HG03342 (cell line): ENCODE results near the gene FCRL5.
"Not testable (repeated sequence)": the region's sequence is repeated elsewhere in the genome, so short reads cannot be mapped to it uniquely, and the experiment has no call there.

Source experiments
- ATAC-seq: cut with Tn5 transposase; IDR thresholded peaks from one replicate; pipeline ENCODE4 v1.9.1; 2021; ENCODE audit warnings: mild to moderate bottlenecking, moderate library complexity; ENCODE audit not compliant: unreplicated experiment

The FCRL5 gene

DNA sequence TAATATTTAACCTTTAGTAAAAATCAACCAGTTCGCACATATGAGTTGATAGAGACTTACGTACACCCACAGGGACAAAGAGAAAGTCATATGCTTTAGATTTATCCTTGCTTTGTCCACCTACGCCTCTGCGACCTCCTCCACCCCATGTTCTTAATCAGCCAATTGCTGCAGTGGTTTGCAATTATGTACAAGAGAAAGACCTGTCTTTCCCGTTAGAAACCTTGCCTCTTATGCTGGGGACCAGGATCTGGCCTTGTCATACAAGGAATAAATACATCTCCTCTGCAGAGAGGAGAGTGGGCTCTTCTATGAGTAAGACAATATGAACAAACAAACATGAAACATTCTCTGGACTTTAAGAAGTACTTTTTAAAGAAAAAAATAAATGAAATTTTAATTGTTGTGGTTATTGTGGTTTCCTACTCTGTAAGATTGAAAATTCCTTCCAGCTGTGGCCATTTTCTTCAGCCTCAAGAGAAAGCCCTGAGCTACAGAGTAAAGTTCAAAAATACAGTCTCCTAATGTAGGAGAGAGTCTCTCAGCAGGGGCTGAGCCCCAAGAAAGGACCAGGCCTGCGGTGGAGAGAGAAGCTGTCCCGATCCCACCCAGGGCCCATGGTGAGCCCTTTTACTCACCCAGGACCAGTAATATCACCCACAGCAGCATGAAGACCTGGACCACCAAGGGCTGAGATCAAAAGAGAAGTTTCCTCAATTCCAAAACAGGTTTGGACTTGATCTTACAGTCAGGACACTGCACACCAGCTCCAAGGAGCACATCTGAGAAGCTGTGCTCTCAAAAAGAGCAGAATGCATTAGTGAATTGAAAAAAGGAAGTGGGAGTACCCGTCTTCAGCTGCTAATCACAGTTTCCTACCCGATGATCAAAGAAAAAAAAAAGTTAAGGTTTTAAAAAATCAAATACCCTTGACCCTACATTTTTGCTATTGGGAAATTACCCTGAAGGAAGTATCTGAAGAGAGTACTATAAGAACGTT lies at the start of gene FCRL5:
Gene FCRL5 (minus strand): TSS at position 822 of the 1,000 bp plus-strand sequence. CDS start 153 bp downstream, at position 669.
- no peak for ATAC-seq

DNA sequence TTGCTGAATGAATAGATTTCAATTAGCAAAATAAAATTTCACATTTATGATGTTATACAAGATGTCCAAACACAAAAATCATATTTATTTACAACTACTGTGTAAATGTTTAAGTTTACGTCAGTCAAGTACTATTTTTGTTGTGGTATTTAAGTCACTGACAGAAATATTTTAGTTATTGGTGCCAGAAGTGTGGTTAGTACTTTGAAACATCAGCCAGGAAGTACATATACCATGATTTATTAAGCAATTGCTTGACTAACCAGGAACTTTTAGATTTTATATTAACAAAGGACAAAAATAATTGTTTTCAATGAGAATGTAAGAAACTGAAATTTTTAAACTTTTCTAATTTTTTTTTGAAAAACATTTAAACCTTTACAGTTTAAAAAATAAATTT lies 47.9 kb upstream of the FCRL5 start:
- ATAC-seq = no peak

DNA sequence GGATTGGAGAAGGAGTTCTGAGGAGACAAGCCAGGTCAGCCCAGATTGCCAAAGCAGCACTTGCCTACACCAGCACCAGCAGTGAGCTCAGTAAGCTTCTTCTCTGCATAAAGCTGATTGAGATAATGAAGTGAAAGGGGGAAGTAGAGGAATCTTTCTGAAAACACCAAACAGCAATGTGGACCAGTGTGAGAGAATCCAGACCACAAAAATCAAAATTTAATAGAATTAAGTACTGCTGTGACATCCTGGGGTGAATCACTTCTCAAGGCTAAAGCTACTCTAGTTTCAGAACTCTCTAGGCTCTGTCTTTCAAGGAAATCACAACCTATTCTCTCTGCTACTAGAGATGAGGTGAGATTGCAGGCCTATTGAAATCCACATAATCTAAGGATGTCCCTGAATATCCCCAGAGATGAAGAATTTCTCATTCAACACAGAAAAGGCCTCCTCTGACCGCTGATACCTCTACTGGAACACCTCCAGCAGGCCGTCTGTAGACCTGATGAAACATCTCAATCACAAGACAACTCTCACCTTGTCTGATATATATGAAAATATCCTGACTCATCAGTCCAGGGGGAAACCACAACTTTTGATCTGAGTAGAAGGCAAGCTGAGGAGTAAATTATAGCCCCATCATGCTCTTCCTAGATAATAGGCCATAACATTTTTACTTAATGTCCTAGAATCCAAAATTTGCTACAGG lies 45.8 kb upstream of the FCRL5 start, which contains the start of gene FCRL4:
Gene FCRL4 (minus strand): TSS at position 127 of the 709 bp plus-strand sequence. CDS start 141 bp downstream, outside the sequence.
- peak; percentile 64 for ATAC-seq

DNA sequence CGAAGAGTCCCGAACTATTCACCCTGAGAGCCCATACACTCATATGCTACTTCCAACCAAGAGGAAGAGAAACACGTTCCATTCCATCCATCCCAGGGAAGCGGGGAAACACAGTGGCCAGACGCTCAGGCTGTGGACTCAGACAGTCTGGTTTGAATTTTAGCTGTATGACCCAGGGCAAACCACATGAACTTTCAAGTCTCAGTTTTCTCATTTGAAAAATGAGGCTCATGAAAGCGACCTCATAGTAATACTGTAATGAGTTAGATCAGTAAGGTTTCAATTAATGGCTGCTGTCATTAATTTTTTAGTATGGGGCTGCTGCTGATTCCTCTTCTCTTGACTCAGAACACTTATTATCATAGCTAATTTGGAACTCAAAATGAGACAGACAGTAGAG lies 44.1 kb upstream of the FCRL5 start:
- no peak for ATAC-seq

DNA sequence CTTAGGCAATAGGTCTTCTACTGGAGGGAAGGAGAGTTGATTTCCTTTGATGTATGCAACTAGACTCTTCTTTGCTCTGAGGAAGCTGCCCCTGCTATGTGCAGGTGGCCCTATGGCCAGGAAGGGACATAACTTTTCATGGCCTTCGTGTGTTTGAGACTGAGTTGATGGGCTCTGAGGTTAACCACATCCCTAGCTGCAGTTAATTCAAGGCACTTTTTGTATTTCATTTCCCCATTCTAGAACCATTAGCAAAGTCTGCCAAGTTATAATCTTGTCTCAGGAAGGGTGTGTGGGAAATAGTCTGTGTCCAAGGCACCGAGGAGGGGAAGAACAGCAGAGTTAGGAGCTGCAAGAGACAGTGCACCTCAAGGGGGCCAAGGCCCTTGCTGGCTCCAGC lies 43.0 kb upstream of the FCRL5 start:
- peak; percentile 51 for ATAC-seq

DNA sequence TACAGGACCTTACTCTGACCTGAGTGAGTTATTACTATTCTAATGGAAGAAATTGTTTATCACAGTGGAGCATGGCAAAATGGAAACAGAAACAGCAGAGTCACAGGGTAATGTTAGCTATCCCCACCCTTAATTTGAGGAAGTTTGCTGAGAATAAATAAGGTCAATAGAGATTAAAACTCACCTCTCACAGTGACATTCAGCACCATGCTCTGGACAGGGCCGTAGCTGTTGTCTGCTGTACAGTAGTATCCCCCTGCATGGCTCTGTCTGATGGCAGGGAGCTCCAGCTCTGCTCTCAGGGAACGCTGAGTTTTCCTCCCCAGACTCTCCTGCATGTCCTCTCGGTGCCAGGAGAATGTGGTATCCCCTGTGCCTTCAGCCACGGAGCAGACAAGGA lies 33.7 kb upstream of the FCRL5 start:
- no peak for ATAC-seq

DNA sequence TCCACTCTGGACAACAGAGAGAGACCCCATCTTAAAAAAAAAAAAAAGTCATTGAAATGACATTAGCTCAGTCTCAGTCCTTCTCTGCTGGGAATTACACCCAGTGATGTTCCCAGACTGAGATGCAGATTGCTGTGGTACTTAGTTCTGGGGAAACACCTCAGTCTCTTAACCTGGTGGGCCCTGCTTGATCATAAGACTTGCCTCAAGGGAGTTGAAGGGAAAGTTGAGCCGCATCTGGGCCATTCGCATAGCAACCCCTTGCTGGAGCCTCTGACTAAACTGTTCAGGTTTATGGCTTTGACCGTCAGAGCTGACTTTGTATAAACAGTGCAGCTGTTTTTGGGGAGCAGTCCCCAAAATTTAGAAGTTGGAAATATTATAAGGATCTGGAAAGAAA lies 32.2 kb upstream of the FCRL5 start:
- no peak for ATAC-seq

DNA sequence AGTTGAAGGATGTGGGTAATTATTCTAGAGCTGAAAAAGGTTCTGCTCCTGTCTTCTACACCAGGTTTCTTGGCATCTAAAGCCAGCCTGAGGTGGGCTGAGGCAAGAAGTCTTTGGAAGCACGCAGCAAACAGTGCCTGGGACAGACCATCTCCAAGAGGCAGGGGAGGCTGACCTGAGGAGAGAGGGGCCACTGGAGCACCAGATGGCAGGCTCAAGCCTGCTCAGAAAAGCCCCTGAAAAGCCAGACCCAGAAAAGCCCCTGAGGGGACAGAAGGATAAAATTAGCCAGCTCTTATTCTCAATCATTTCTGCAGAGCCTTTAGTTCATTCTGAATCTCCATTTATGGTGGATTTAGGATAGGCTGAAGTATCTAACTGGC lies 28.5 kb upstream of the FCRL5 start:
- no peak for ATAC-seq

DNA sequence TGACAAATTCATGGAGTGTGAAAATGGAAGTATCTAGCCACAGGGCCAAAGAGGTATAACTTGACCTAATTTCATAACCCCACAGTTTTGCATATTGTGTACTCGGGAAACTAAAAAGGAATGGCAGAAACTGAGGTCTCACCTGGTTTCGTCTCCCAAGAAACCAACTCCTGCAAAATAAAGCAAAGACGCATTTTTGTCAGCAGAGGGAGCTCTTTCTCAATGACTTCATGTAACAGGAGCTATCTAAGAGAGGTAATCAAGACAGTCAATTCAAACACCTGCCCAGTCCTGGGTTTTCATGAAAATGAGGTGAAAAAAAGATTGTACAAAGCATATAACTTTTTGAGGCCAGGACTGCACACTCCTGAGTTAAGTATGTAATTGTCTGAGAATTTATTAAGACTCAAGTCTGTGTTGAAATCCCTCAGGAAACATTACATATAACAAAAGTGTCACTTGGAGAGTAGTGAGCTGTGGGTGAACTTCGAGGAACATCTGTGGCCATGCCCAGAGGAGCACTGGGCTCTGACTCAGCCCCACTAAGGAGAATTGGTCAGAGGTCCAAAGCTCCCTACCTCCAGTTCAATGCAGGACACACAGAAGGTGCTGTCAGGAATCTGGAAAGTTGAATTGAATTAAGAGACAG lies 28.0 kb upstream of the FCRL5 start:
- no peak for ATAC-seq

DNA sequence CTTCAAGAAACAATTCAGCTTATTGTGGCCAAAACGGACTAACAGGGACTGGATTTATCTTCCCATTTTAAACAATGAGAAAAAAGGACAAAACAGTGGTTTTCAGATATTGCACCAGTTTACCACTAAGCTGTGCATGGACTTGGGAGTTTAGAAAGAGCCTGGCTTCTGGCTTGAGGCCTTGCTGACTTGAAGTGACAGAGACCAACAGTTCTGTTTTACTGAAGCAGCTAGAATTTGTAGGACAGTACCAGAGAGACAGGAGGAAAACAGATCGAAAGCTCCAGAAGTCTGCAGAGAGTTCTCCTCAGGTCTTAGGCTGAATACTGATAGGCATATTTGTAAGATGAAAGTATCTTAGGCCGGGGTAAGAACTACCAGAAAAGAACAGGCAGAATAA lies 25.1 kb upstream of the FCRL5 start:
- no peak for ATAC-seq

DNA sequence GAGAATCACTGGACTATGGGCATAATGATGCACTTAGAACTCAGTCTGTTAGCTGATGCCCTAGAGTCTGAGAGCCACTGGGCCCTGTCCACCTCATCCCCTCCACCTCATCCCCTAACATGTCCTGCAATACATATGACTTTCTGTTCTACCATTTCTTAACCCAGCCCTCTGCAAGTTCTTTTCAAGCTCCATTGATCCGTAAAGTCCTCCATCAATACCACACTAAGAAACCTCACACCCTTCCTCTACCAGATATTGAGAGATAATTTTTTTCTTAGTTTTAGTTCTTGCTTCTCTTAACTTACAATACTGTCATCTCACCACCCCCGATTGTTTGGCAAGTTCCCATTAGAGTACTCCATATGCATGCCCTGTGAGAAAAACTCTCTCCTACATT lies 23.4 kb upstream of the FCRL5 start:
- no peak for ATAC-seq

DNA sequence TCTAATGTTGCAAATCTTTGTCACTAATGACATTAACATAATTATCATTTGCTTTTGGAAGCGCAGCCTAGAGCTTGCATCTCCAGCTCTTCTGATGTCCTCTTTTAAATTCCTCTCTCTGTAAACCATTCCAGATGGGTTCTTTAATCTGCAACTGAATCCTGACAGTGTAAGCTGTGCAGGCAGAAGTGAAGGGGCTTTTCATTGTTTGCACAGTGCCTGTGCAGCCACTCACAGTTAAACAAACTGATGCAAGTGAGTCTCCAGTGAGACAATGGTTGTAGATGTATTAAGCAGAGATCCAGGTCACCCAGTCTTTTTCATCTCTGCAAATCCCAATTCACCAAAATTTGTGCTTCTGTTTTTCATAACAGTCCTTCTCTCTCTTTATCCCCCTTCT lies 22.5 kb upstream of the FCRL5 start:
- no peak for ATAC-seq

DNA sequence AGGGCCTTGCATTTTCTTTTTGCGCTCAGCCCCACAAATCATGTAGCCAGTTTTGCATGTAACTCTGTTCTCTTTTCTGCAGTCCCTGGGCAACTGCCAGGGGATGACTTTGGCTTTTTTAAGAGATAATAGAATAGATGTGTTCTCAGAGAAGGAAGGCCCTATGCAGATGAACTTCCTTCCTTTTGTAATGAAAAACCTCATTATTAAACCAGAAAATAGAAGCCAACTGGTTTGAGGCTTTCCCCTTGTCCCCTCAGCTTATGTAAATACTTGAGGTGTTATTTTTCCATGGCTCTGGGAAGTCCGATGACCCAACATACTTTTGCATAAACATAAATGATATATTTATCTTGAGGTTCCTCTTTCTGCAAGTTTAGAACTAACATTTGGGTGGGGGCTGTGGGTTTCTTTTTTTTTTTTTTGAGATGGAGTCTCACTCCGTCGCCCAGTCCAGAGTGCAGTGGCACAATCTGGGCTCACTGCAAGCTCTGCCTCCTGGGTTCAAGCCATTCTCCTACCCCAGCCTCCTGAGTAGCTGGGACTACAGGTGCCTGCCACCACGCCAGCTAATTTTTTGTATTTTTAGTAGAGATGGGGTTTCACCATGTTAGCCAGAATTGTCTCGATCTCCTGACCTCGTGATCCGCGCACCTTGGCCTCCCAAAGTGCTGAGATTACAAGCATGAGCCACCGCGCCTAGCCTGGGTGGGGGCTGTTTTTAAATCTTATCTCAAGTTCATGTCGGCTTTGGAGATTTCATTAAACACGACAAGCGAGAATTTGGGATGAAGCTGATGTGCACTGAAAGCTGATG lies 14.4 kb upstream of the FCRL5 start:
- peak; percentile 40 for ATAC-seq

DNA sequence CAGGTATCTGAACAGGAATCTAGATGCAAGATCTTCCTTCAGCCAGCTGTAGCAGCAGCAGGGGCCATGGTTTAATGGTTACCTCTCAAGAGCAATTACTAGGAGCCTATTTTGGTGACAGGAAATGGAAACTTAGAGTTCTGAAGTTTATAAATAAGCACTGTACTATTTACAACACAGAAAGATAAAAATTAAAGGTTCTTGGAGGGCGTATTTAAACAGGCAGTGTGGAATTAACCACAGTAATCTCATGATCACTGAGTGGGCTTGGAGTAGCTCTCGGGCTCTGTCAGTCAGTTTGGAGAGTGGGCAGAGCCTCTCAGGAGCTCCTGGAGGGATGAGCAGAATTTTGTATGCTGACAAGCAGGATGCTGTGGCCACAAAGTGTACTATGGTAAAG lies 10.2 kb upstream of the FCRL5 start:
- ATAC-seq = peak; percentile 62

DNA sequence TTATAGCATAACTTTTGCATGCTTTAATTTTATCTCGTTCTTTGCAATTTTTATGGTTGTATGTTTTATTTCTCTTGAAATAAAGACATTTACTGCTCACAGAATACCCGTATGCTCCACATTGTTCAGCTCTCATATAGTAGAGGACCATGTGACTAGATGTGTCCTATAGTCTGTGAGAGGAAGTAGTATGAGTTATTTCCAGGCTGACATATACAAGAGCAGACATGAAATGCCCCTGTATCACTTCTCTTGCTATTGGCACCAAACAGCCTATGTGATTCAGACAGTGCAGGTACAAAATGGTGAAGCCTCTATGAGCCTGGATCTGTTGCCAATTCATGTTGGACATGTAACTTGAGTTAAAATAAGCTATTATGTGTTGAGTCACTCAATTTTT lies 5.8 kb upstream of the FCRL5 start:
- ATAC-seq = no peak

DNA sequence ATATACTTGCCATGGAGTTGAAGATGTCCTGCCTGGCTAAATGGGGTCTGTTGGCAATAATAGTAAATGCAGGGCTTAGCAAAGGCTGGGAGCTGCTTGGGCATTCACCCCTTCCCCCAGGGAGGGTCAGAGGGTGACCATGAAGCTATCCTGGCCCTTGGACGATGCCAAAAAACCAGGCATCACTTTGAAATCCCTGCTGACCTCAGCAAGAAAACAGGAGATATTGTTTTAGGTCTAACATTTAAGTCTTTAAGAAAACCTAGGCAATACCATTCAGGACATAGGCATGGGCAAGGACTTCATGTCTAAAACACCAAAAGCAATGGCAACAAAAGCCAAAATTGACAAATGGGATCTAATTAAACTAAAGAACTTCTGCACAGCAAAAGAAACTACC lies 4.2 kb downstream of the FCRL5 start:
- ATAC-seq = not testable (repeated sequence)

DNA sequence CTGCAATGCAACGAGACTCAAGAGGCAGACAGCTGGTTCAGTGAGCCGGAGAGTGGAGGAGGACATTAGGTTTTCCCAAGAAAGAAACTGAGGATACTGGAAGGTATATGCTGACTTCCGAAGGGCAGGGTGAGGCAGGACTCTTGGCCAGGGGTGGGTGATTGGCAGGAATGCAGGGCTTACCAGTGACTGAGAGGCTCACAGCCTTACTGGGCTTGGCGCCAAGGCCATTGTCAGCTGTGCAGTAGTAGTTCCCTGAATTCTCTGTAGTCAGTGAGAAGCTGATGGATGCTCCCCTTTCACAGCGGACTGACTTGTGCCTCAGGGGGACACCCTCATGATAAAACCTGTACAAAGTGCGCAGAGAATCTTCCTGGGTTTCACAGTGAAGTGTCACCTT lies 9.6 kb downstream of the FCRL5 start:
- no peak for ATAC-seq

DNA sequence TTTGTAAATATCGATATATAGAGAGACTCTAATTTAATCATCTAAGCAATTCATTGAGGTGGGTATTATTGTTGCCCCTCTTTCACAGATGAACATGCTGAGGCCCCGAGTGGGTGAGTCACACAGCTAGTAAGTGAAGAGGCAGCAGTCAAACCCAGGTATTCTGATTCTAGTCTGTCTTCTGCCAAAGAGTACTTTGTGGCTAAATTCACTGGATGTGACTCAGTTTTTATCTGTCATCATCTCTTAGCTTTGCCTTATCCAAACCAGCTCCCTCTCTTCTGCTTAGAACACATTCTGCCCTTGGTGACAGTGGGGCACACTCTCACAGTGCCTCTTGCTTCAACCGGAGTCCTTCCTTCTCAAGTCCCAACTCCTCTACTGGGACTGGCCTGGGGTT lies 11.5 kb downstream of the FCRL5 start:
- no peak for ATAC-seq

DNA sequence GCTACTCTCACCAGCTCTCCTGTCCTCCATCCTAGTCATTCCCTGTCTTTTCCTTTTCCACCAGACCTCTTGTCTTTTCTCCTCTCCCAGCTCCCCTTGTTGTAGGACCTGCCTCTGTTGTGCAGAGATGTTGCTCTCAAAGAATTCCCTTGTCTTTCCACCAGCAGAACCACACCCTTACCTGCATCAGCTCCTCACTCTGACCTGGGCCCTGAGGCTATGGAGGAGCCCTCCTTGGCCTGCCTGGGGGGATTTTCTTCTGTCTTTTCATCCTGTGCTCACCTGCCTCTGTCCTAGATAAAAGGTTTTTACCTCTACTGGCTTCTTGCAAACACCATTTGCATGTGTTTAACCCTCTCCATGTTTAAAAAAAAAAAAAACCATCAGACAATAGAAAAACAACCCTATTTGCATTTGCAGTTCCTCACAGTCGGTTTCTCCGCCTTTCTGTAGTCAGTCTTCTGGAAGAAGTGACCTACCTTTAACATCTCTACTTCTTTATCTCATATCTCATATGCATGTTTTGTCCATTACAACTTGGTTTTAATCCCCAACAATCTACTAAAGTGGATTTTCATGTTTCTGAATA lies 12.1 kb downstream of the FCRL5 start:
- ATAC-seq = no peak

DNA sequence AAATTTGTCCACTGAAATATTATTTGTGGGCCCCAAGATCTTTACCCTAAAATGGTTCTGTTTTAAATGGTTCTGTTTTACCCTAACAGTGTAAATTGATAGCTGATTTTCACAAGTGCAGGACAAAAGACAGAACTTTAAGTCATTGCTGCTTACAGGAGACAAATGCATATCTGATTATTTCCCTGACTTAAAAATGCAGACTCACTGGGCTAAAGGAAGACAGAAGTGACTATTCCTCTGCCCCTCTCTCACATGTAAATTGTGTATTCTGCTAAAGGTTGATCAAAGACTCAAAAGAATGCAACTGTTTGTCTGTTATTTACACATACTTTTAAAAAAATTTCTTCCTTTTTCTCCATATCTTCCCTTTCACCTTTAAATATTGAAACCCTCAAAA lies 12.7 kb downstream of the FCRL5 start:
- no peak for ATAC-seq
